Tongue (tissue), 2 donors: Measurements from ENCODE around the gene PCCB. TPM values are rescaled to one million over a fixed set of nuclear protein-coding genes. Genes with fewer than 3 reads are reported as not detected.
A peak's percentile ranks its signal among the peaks of the same experiment; 100 is the strongest.
"Not testable (repeated sequence)": the region's sequence is repeated elsewhere in the genome, so short reads cannot be mapped to it uniquely, and the experiment has no call there.

Experiments
- DNase-seq: peaks from one replicate; pipeline ENCODE4 v3.0.0-alpha.2; 2015
- total RNA-seq: library from RNA; depleted of rRNA; stranded (reverse); fragments of >200 nt; gene quantifications from one replicate; pipeline ENCODE4 v1.2.3, GENCODE V29; 2014

Gene PCCB
- total RNA-seq, result 43.9 TPM

- DNase-seq, result peak; percentile 96
Observed at GRCh38 chr3:136250059-136250902, at the start of gene PCCB. TSS of gene PCCB (plus strand) at chr3:136250340. CDS start at chr3:136250376, 36 bp downstream.

- DNase-seq, result peak; percentile 59
Observed at GRCh38 chr3:136207489-136208115, 42.5 kb upstream of the PCCB start.

GRCh38 chr3:136209921-136210320 is 40.2 kb upstream of the PCCB start:
- no peak for DNase-seq

GRCh38 chr3:136211547-136211946 is 38.6 kb upstream of the PCCB start:
- DNase-seq, result no peak

GRCh38 chr3:136222746-136223145 is 27.4 kb upstream of the PCCB start:
- not testable (repeated sequence) for DNase-seq

- DNase-seq, result no peak
Observed at GRCh38 chr3:136232413-136232812, 17.7 kb upstream of the PCCB start.

- DNase-seq, result no peak
Observed at GRCh38 chr3:136235545-136235944, 14.6 kb upstream of the PCCB start.

- no peak for DNase-seq
Observed at GRCh38 chr3:136236109-136236508, 14.0 kb upstream of the PCCB start.

- no peak for DNase-seq
Observed at GRCh38 chr3:136237103-136237502, 13.0 kb upstream of the PCCB start.

GRCh38 chr3:136237961-136238649 is 12.0 kb upstream of the PCCB start:
- DNase-seq, result no peak

- no peak for DNase-seq
Observed at GRCh38 chr3:136239094-136239493, 11.0 kb upstream of the PCCB start.

- no peak for DNase-seq
Observed at GRCh38 chr3:136245691-136246090, 4.4 kb upstream of the PCCB start.

GRCh38 chr3:136247436-136247835 is 2.7 kb upstream of the PCCB start:
- DNase-seq, result no peak

- DNase-seq, result no peak
Observed at GRCh38 chr3:136247855-136248590, 2.1 kb upstream of the PCCB start.

GRCh38 chr3:136249091-136249490 is 1.0 kb upstream of the PCCB start:
- no peak for DNase-seq

- DNase-seq, result no peak
Observed at GRCh38 chr3:136249593-136249992, 547 bp upstream of the PCCB start.

GRCh38 chr3:136250903-136251460 is 842 bp downstream of the PCCB start:
- DNase-seq, result peak; percentile 81

- no peak for DNase-seq
Observed at GRCh38 chr3:136251511-136251910, 1.4 kb downstream of the PCCB start.

GRCh38 chr3:136255672-136256406 is 5.7 kb downstream of the PCCB start:
- DNase-seq, result no peak

- no peak for DNase-seq
Observed at GRCh38 chr3:136258199-136258598, 8.1 kb downstream of the PCCB start.

- no peak for DNase-seq
Observed at GRCh38 chr3:136261826-136262225, 11.7 kb downstream of the PCCB start.
